HFF-Myc (cell line): ENCODE measurements around the gene UBN2.
"Not testable (repeated sequence)": the region's sequence is repeated elsewhere in the genome, so short reads cannot be mapped to it uniquely, and the experiment has no call there.

Experiments used
- DNase-seq: peaks from one replicate; pipeline ENCODE4 v3.0.0-alpha.2; 2011; ENCODE audit warnings: low read depth; ENCODE audit errors: extremely low read depth
- H3K4me3 ChIP-seq: replicated peaks from 2 replicates; pipeline ENCODE4 v1.5.1; 2011; ENCODE audit warnings: low read depth, mild to moderate bottlenecking, control low read depth, low read length
- CTCF ChIP-seq: IDR thresholded peaks from 2 replicates; pipeline ENCODE4 v1.5.1; 2012; ENCODE audit warnings: mild to moderate bottlenecking, low read depth, low read length, control low read depth; ENCODE audit errors: missing control alignments

Gene UBN2

GRCh38 chr7:139189357-139189756 is 41.7 kb upstream of the UBN2 start:
- no peak for TF ChIP-seq CTCF
- no peak overlapping the region for H3K4me3 ChIP-seq
- no peak for DNase-seq

GRCh38 chr7:139192014-139192706 is 38.9 kb upstream of the UBN2 start:
- no peak overlapping the region for H3K4me3 ChIP-seq
- DNase-seq, result no peak
- TF ChIP-seq CTCF, result no peak

GRCh38 chr7:139200382-139200781 is 30.7 kb upstream of the UBN2 start:
- H3K4me3 ChIP-seq, result no peak overlapping the region
- TF ChIP-seq CTCF, result no peak
- DNase-seq, result no peak

- H3K4me3 ChIP-seq, result no peak overlapping the region
- DNase-seq, result peak; percentile 2
- no peak for TF ChIP-seq CTCF
Measured at GRCh38 chr7:139203992-139204391, 27.0 kb upstream of the UBN2 start.

GRCh38 chr7:139205843-139206242 is 25.2 kb upstream of the UBN2 start:
- no peak for TF ChIP-seq CTCF
- H3K4me3 ChIP-seq, result no peak overlapping the region
- DNase-seq, result no peak

GRCh38 chr7:139212133-139212532 is 18.9 kb upstream of the UBN2 start:
- H3K4me3 ChIP-seq, result no peak overlapping the region
- DNase-seq, result no peak
- TF ChIP-seq CTCF, result no peak

- not testable (repeated sequence) for H3K4me3 ChIP-seq, DNase-seq
Measured at GRCh38 chr7:139213489-139213888, 17.5 kb upstream of the UBN2 start.
